Measurements from ENCODE around the gene CTSG.

GRCh38 chr14:24605435-24606190, 29.6 kb upstream of the CTSG start:
- TF ChIP-seq, protein P1, sequence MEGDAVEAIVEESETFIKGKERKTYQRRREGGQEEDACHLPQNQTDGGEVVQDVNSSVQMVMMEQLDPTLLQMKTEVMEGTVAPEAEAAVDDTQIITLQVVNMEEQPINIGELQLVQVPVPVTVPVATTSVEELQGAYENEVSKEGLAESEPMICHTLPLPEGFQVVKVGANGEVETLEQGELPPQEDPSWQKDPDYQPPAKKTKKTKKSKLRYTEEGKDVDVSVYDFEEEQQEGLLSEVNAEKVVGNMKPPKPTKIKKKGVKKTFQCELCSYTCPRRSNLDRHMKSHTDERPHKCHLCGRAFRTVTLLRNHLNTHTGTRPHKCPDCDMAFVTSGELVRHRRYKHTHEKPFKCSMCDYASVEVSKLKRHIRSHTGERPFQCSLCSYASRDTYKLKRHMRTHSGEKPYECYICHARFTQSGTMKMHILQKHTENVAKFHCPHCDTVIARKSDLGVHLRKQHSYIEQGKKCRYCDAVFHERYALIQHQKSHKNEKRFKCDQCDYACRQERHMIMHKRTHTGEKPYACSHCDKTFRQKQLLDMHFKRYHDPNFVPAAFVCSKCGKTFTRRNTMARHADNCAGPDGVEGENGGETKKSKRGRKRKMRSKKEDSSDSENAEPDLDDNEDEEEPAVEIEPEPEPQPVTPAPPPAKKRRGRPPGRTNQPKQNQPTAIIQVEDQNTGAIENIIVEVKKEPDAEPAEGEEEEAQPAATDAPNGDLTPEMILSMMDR (conservative IDR thresholded peaks at IDR 0.05 in 1 of 2, IDR thresholded peaks at IDR 0.05 in 1 of 2; ENCODE audit: extremely low read depth in 1 of 2, insufficient read depth in 1 of 2, low read depth in 1 of 2, low read length in 2 of 2), result peak; percentile 95 to 97
- no peak for TF ChIP-seq EZH2 (IDR thresholded peaks at IDR 0.05; ENCODE audit: borderline replicate concordance, low read length)
